GM13976 (cell line): Measurements from ENCODE around the gene DNAJC27.

ENCODE experiments used
- DNase-seq: peaks from one replicate; pipeline ENCODE4 v3.0.0; 2012; ENCODE audit warnings: low spot score
- in situ Hi-C: fragments of 300-500 bp; cut with MboI; formaldehyde crosslinking; loops from one replicate; pipeline ENCODE4 v1.12.0; 2022; ENCODE audit warnings: low sequenced_read_pairs, mixed read lengths, inconsistent platforms; ENCODE audit not compliant: unreplicated experiment
- TF ChIP-seq, protein P1 (sequence below): IDR thresholded peaks from 2 replicates; pipeline ENCODE4 v1.5.1; 2012; ENCODE audit warnings: borderline replicate concordance, mild to moderate bottlenecking; ENCODE audit not compliant: insufficient read depth; ENCODE audit errors: extremely low read depth, missing control alignments, control extremely low read depth

Gene DNAJC27

DNA sequence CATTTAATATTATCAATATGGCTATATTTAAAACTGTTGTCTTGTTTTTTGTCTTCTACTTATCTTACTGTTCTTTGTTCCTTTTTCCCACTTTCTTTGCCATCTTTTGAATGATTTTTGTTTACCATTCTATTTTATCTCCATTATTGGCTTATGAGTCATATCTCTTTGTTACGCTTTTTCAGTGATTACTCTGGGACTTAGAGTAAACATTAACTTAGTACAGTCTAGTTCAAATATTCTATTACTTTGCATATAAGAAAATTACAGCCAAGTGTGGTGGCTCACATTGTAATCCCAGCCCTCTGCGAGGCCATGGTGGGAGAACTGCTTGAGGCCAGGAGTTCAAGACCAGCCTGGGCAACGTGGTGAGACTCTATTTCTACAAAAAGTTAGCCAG lies 77.8 kb downstream of the DNAJC27 start:
- TF ChIP-seq, protein P1, sequence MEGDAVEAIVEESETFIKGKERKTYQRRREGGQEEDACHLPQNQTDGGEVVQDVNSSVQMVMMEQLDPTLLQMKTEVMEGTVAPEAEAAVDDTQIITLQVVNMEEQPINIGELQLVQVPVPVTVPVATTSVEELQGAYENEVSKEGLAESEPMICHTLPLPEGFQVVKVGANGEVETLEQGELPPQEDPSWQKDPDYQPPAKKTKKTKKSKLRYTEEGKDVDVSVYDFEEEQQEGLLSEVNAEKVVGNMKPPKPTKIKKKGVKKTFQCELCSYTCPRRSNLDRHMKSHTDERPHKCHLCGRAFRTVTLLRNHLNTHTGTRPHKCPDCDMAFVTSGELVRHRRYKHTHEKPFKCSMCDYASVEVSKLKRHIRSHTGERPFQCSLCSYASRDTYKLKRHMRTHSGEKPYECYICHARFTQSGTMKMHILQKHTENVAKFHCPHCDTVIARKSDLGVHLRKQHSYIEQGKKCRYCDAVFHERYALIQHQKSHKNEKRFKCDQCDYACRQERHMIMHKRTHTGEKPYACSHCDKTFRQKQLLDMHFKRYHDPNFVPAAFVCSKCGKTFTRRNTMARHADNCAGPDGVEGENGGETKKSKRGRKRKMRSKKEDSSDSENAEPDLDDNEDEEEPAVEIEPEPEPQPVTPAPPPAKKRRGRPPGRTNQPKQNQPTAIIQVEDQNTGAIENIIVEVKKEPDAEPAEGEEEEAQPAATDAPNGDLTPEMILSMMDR: no peak
- in situ Hi-C loops: no loop called here
- DNase-seq: no peak
